HepG2 (cell line): ENCODE results near the gene DAPK3. TPM values are rescaled to one million over a fixed set of nuclear protein-coding genes. Genes with fewer than 3 reads are reported as not detected.

Experiments
- ARNT2 ChIP-seq: sonication (generic); formaldehyde crosslinking; IDR thresholded peaks from 2 replicates; pipeline ENCODE4 v1.8.0; 2022; ENCODE audit warnings: mild to moderate bottlenecking, low read depth, missing genetic modification reagents, moderate library complexity
- BRF2 ChIP-seq: sonication (generic); formaldehyde crosslinking; IDR thresholded peaks from 2 replicates; pipeline ENCODE4 v1.8.1; 2022; ENCODE audit warnings: mild to moderate bottlenecking, missing genetic modification reagents
- CHD2 ChIP-seq: IDR thresholded peaks from 2 replicates; pipeline ENCODE4 v1.6.1; 2011; ENCODE audit warnings: low read depth, low read length, improper control_type of control experiment
- NRL ChIP-seq: sonication (generic); formaldehyde crosslinking; IDR thresholded peaks from 2 replicates; pipeline ENCODE4 v1.5.0; 2020; ENCODE audit warnings: missing genetic modification reagents, mild to moderate bottlenecking, moderate library complexity, borderline replicate concordance
- PHF8 ChIP-seq: sonication (generic); formaldehyde crosslinking; IDR thresholded peaks from 2 replicates; pipeline ENCODE4 v1.5.0; 2020; ENCODE audit warnings: missing genetic modification reagents
- PTBP1 ChIP-seq: fragments of 200-400 bp; formaldehyde crosslinking; IDR thresholded peaks from 2 replicates; pipeline ENCODE4 v1.6.1; 2018; ENCODE audit warnings: low read length, low read depth; ENCODE audit not compliant: poor library complexity, severe bottlenecking
- SMYD3 ChIP-seq: sonication (generic); formaldehyde crosslinking; IDR thresholded peaks from 2 replicates; pipeline ENCODE4 v1.8.1; 2023; ENCODE audit warnings: mild to moderate bottlenecking, missing genetic modification reagents
- SNAI1 ChIP-seq: sonication (generic); formaldehyde crosslinking; IDR thresholded peaks from 2 replicates; pipeline ENCODE4 v1.5.0; 2020; ENCODE audit warnings: mild to moderate bottlenecking, missing genetic modification reagents, borderline replicate concordance
- SP5 ChIP-seq: IDR thresholded peaks from 2 replicates; pipeline ENCODE4 v1.6.1; 2016; ENCODE audit warnings: low read depth, borderline replicate concordance
- TAF1 ChIP-seq: sonication (generic); formaldehyde crosslinking; IDR thresholded peaks from 2 replicates; pipeline ENCODE4 v1.4.0; 2020; ENCODE audit warnings: missing genetic modification reagents
- TRAFD1 ChIP-seq: sonication (generic); formaldehyde crosslinking; IDR thresholded peaks from 2 replicates; pipeline ENCODE4 v1.5.1; 2020; ENCODE audit warnings: missing genetic modification reagents, mild to moderate bottlenecking, borderline replicate concordance
- ZBTB46 ChIP-seq: sonication (generic); formaldehyde crosslinking; IDR thresholded peaks from 2 replicates; pipeline ENCODE4 v1.4.0; 2020; ENCODE audit warnings: mild to moderate bottlenecking, missing genetic modification reagents, borderline replicate concordance
- ZNF143 ChIP-seq: sonication (generic); formaldehyde crosslinking; IDR thresholded peaks from 2 replicates; pipeline ENCODE4 v1.4.0; 2020; ENCODE audit warnings: missing genetic modification reagents
- ZNF263 ChIP-seq: sonication (generic); formaldehyde crosslinking; IDR thresholded peaks from 2 replicates; pipeline ENCODE4 v1.4.0; 2020; ENCODE audit warnings: missing genetic modification reagents
- ZNF558 ChIP-seq: sonication (generic); formaldehyde crosslinking; IDR thresholded peaks from 2 replicates; pipeline ENCODE4 v1.9.0; 2022; ENCODE audit warnings: mild to moderate bottlenecking, missing genetic modification reagents, borderline replicate concordance
- ZNF567 ChIP-seq: sonication (generic); formaldehyde crosslinking; IDR thresholded peaks from 2 replicates; pipeline ENCODE4 v1.8.1; 2023; ENCODE audit warnings: mild to moderate bottlenecking, missing genetic modification reagents, borderline replicate concordance
- ZNF576 ChIP-seq: sonication (generic); formaldehyde crosslinking; IDR thresholded peaks from 2 replicates; pipeline ENCODE4 v1.4.0; 2020; ENCODE audit warnings: mild to moderate bottlenecking, missing genetic modification reagents
- ZNF800 ChIP-seq: sonication (generic); formaldehyde crosslinking; IDR thresholded peaks from 2 replicates; pipeline ENCODE4 v1.4.0; 2020; ENCODE audit warnings: missing genetic modification reagents
- polyA plus RNA-seq, 8 experiments: library from polyadenylated mRNA; depleted of rRNA in 3 of 8; stranded (reverse) in 7 of 8; unstranded in 1 of 8; fragments of >200 nt; fragmentation: Illumina TruSeq in 4 of 8; extraction: Trizol in 4 of 8; gene quantifications; 2 replicates each; pipeline versions ENCODE4 v1.2.1 to v1.2.3, GENCODE V29; 2011 to 2016; ENCODE audit warnings: low read depth in 4 of 8, missing spikeins in 1 of 8, mixed read lengths in 1 of 8; ENCODE audit not compliant: insufficient read depth in 1 of 8
- total RNA-seq, 5 experiments: library from RNA; depleted of rRNA; stranded (reverse); fragments of >200 nt; fragmentation: Illumina TruSeq; extraction: Trizol; gene quantifications; 2 replicates each; pipeline ENCODE4 v1.2.3, GENCODE V29; 2016; ENCODE audit warnings: low read depth in 1 of 5
- TF ChIP-seq, protein P1 (sequence below): IDR thresholded peaks from 2 replicates; pipeline ENCODE4 v1.6.1; 2016

DAPK3 gene
- total and polyA plus RNA-seq, 2 of the 13 experiments (the other 11 are each of a cell fraction or from before 2014, with no cell fraction given), result 30.5 to 37.3 TPM

- TF ChIP-seq ZNF800 (no peak), ZNF143 (CRISPR knock-in tag) (no peak), CHD2 (no peak), TAF1 (CRISPR knock-in tag) (no peak), ZNF567 (CRISPR knock-in tag) (no peak), SMYD3 (CRISPR knock-in tag) (no peak), PTBP1 (no peak), ZNF263 (no peak), ARNT2 (no peak), SP5 (CRISPR knock-in tag) (peak; percentile 24; the same call in 1 of the 2 replicates), BRF2 (CRISPR knock-in tag) (no peak), ZBTB46 (no peak), PHF8 (CRISPR knock-in tag) (no peak; the same call in 1 of the 2 replicates), NRL (CRISPR knock-in tag) (no peak), SNAI1 (CRISPR knock-in tag) (no peak), ZNF558 (CRISPR knock-in tag) (no peak; the same call in 1 of the 2 replicates), ZNF576 (no peak), TRAFD1 (CRISPR knock-in tag) (no peak)
- TF ChIP-seq, protein P1, sequence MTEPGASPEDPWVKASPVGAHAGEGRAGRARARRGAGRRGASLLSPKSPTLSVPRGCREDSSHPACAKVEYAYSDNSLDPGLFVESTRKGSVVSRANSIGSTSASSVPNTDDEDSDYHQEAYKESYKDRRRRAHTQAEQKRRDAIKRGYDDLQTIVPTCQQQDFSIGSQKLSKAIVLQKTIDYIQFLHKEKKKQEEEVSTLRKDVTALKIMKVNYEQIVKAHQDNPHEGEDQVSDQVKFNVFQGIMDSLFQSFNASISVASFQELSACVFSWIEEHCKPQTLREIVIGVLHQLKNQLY (CRISPR knock-in tag), result no peak
Observed at GRCh38 chr19:3968556-3969434, 2.1 kb downstream of the DAPK3 start (continued).
